ENCODE data around the gene GRHL1.

GRCh38 chr2:9981655-9982054 lies 30.2 kb downstream of the GRHL1 start:
- TF ChIP-seq EZH2 (IDR thresholded peaks at IDR 0.05; ENCODE audit: insufficient read depth, poor library complexity, severe bottlenecking) (no peak), EZH2phosphoT487 (IDR thresholded peaks at IDR 0.05; ENCODE audit: insufficient read depth, low read depth) (no peak)

All from GM23248 (cell line).